Mucosa of descending colon (tissue), 3 donors: ENCODE data around the gene ALDH1L1. TPM values are rescaled to one million over a fixed set of nuclear protein-coding genes. Genes with fewer than 3 reads are reported as not detected.

Experiments
- ATAC-seq: fragments of 200-7000 bp; cut with Tn5 transposase; one replicate; pipeline ENCODE4 v1.9.1; 2020; ENCODE audit warnings: mild to moderate bottlenecking, moderate library complexity
- DNase-seq, 3 donors: peaks; one replicate each; pipeline ENCODE4 v3.0.0-alpha.2; 2020
- H3K36me3 ChIP-seq: fragments of 200-600 bp; one replicate; pipeline ENCODE4 v1.8.0; 2021; ENCODE audit warnings: low read depth, mild to moderate bottlenecking
- H3K4me1 ChIP-seq: fragments of 200-600 bp; one replicate; pipeline ENCODE4 v1.8.0; 2021; ENCODE audit warnings: low read depth, mild to moderate bottlenecking
- H3K4me3 ChIP-seq: fragments of 200-600 bp; one replicate; pipeline ENCODE4 v1.8.0; 2021; ENCODE audit warnings: mild to moderate bottlenecking
- H3K9me3 ChIP-seq: fragments of 200-600 bp; one replicate; pipeline ENCODE4 v1.8.0; 2021; ENCODE audit warnings: mild to moderate bottlenecking
- intact Hi-C, 2 donors: fragments of 100-400 bp; cut with DNase I in 1 of 2; cut with micrococcal nuclease in 1 of 2; formaldehyde crosslinking; loops; one replicate each; pipeline versions ENCODE4 v1.11.0 to v1.11.1; 2022; cut with DNase I, micrococcal nuclease
- total RNA-seq, 3 donors: library from RNA; stranded (reverse); fragmentation: NEBNext Ultra II Directional in 2 of 3; extraction: Animal tissue kit (Norgen Biotek cat#: 25700) in 2 of 3; gene quantifications; one replicate each; pipeline versions ENCODE4 v1.2.1 to v1.2.4, GENCODE V29; 2021 to 2023
- TF ChIP-seq, protein P1 (sequence below): fragments of 200-600 bp; IDR thresholded peaks from one replicate; pipeline ENCODE4 v1.8.0; 2022; ENCODE audit warnings: antibody characterized with exemption, mild to moderate bottlenecking
- donor health status: DM: no; HTN: no; CAD: no; lungs with moderate emphysema.
- donor health status: DM: no; HTN: no; CAD: no.
- donor health status: DM: no; HTN: yes; CAD: no.

The ALDH1L1 gene
- total RNA-seq, 3 donors from 2014 or later: 14.3 to 27.4 (median 15.0) TPM

DNA sequence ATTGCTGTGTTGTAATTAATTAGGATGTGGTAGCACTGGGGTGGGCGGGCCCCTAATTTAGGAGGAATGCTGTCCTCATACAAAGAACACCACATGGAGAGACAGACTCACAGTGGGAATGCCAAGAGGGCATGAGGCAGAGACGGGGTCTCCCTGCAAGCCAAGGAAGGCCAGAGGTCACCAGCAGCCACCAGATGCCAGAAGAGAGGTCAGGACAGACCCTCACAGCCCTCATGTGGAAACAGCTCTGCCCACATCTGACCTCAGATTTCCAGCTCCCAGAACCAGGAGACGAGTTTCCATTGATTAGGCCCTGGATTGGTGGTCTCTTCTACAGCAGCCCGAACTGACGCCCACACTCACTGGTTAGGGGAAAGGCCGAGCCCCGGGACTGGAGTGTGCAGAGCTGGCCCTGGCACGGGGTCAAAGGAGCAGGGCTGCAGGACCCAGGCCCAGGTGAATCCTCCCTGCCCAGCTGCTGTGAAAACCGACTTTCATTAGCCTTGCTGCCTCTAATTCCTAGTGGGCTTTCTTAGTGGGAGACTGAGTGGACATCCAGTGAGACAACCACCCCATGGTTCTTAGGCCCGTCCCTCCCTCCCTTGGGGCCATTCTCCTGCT, 53.5 kb downstream of the ALDH1L1 start:
- Histone ChIP-seq H3K9me3 (no peaks in the 10 kb centered on the region), H3K4me3 (no peak overlapping the region), H3K4me1 (no peaks in the 10 kb centered on the region), H3K36me3 (no peaks in the 10 kb centered on the region)
- no peak for ATAC-seq
- TF ChIP-seq, protein P1, sequence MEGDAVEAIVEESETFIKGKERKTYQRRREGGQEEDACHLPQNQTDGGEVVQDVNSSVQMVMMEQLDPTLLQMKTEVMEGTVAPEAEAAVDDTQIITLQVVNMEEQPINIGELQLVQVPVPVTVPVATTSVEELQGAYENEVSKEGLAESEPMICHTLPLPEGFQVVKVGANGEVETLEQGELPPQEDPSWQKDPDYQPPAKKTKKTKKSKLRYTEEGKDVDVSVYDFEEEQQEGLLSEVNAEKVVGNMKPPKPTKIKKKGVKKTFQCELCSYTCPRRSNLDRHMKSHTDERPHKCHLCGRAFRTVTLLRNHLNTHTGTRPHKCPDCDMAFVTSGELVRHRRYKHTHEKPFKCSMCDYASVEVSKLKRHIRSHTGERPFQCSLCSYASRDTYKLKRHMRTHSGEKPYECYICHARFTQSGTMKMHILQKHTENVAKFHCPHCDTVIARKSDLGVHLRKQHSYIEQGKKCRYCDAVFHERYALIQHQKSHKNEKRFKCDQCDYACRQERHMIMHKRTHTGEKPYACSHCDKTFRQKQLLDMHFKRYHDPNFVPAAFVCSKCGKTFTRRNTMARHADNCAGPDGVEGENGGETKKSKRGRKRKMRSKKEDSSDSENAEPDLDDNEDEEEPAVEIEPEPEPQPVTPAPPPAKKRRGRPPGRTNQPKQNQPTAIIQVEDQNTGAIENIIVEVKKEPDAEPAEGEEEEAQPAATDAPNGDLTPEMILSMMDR: no peak
- intact Hi-C loops: no loop called here
- peak in 2 of 3 donors; percentile 10 to 23 for DNase-seq

DNA sequence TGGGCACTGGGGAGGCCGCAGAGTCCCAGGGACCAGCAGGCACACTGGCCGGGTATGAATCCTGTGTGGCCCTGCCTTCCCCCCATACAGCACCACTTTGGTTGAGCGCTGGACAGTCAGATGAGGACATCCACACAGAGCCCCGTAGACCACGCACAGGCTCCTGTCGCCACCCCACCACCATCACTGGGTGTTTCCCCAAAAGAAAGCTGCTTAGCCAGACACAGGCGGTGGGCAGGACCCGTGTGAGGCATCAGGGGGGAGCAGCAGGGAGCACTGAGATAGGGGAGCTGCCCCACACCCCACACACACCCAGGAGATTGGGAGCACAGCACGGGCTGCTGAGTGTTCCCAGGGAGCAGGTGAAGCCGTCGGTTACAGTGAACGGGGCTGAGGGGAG, 54.1 kb downstream of the ALDH1L1 start:
- intact Hi-C loops: no loop called here
- DNase-seq: peak in 2 of 3 donors; percentile 12 to 14

DNA sequence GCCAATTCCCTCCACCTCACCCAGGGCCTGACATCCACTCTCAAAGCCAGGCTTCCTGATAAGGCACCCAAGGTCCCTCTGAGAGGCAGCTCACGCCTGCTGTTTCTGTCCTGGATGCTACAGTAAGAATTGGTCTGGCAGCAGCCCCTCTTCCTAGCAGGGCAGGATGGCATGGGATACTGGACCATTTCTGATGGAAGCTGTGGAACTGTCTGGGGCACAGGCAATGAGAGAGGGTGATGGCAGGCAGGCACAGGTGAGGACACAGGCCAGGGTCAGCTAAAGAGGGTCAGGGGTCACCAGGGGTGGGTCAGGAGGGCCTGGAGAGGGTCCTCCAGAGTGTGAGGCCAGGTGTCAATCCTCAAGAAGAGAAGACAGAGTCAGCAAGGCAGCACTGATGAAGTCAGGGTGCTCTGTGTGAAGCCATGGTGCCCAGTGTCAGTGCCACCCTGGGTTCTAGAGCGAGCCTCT, 54.6 kb downstream of the ALDH1L1 start:
- Histone ChIP-seq H3K36me3 (no peaks in the 10 kb centered on the region), H3K4me1 (no peaks in the 10 kb centered on the region), H3K4me3 (no peak overlapping the region), H3K9me3 (no peaks in the 10 kb centered on the region)
- DNase-seq (no peak), ATAC-seq (no peak)
- intact Hi-C loops: no loop called here
- TF ChIP-seq, protein P1: no peak

More for the DNA sequence above, 54.1 kb downstream of the ALDH1L1 start:
- Histone ChIP-seq H3K4me3 (no peak overlapping the region), H3K9me3 (no peaks in the 10 kb centered on the region), H3K36me3 (no peaks in the 10 kb centered on the region), H3K4me1 (no peaks in the 10 kb centered on the region)
- ATAC-seq: no peak
- TF ChIP-seq, protein P1: no peak

DNA sequence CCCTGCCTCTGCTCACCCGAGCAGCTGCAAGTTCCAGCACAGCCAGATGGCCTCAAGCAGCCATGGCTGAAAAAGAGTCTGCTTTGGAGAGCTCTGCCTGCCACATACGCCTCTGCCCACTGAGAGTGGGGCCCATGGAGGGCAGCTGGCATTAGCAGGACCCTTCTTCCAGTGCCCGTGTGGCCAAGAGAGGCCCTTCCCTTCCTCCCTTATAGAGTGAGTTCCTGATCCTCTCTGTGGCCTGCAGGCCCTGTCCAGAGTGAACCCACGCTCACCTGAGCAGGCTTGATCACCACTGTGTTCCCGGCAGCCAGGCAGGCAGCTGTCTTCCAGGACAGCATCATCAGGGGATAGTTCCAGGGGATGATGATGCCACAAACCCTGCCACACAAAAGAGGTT, 55.0 kb downstream of the ALDH1L1 start:
- Histone ChIP-seq H3K9me3 (no peaks in the 10 kb centered on the region), H3K4me1 (no peaks in the 10 kb centered on the region), H3K36me3 (no peaks in the 10 kb centered on the region), H3K4me3 (no peak overlapping the region)
- peak in 2 of 3 donors; percentile 7 to 15 for DNase-seq
- TF ChIP-seq, protein P1: no peak
- no peak for ATAC-seq
- intact Hi-C loops: no loop called here

DNA sequence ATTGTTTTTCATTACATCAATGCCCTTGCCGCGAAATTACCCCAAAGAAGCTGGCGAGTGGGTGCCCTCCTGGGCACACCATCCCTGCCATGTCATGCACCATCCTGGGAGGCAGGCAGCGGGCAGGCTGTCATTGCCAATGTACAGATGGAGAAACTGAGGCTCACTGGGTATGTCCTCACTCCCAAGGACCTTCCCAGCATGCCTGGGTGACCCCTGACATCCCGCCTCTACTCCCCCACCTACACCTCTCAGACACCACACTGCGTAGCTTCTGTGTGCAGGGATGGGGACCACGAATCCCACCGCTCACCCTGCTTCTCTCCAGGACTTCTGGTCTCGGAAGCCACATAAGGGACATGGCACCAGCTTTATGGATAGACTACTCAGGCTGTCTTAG, 55.5 kb downstream of the ALDH1L1 start:
- Histone ChIP-seq H3K36me3 (no peaks in the 10 kb centered on the region), H3K4me3 (no peak overlapping the region), H3K4me1 (no peaks in the 10 kb centered on the region), H3K9me3 (no peaks in the 10 kb centered on the region)
- intact Hi-C loops: no loop called here
- TF ChIP-seq, protein P1: no peak
- DNase-seq: peak in 2 of 3 donors; percentile 5 to 10
- no peak for ATAC-seq
